ENCODE results near the gene PPP1R37.

- TF ChIP-seq CTCF (conservative IDR thresholded peaks at IDR 0.05 in 1 of 2, IDR thresholded peaks at IDR 0.05 in 1 of 2; ENCODE audit: low read depth in 1 of 2, low read length in 2 of 2) (no peak), EZH2 (IDR thresholded peaks at IDR 0.05; ENCODE audit: low read length, missing control alignments) (no peak)
Measured at GRCh38 chr19:45122832-45123231, 29.9 kb downstream of the PPP1R37 start.

Data from fibroblast of lung (primary cell).